IMR-90 (cell line): ENCODE measurements around the gene HELZ. TPM values are rescaled to one million over a fixed set of nuclear protein-coding genes. Genes with fewer than 3 reads are reported as not detected.
A peak's percentile ranks its signal among the peaks of the same experiment; 100 is the strongest.

Source experiments
- ATAC-seq: fragments of 200-7000 bp; cut with Tn5 transposase; 2 replicates; pipeline ENCODE4 v1.9.1; 2020; ENCODE audit warnings: low read depth, mild to moderate bottlenecking, moderate library complexity
- BruUV-seq: library from RNA; stranded (reverse); fragments of 400-500 nt; replicated peaks from 2 replicates; lab custom pipeline; 2021; lab: Mats Ljungman, UMichigan
- CTCF ChIA-PET: fragments of 300-600 bp; formaldehyde crosslinking; extraction: SDS; loops from one replicate; lab custom pipeline; 2021; ENCODE audit warnings: antibody characterized with exemption; lab: Yijun Ruan, JAX
- POLR2A ChIA-PET: fragments of 300-600 bp; sonication (Branson Sonifier 250); formaldehyde crosslinking; loops from one replicate; lab custom pipeline; 2022; ENCODE audit warnings: antibody characterized with exemption; ENCODE audit not compliant: unreplicated experiment; lab: Charles Lee
- DNase-seq: peaks from one replicate; pipeline ENCODE4 v3.0.0; 2013
- H2AFZ ChIP-seq: replicated peaks from 2 replicates; pipeline ENCODE3; 2013; ENCODE audit warnings: low read length, mild to moderate bottlenecking; ENCODE audit not compliant: poor library complexity
- H2AK5ac ChIP-seq: 2 replicates; pipeline ENCODE4 v1.6.1; 2013; ENCODE audit warnings: low read depth, low read length, inconsistent platforms
- H2AK9ac ChIP-seq: replicated peaks from 2 replicates; pipeline ENCODE3; 2013; ENCODE audit warnings: mild to moderate bottlenecking, low read depth, low read length, moderate library complexity; ENCODE audit not compliant: poor library complexity
- H2BK120ac ChIP-seq: 2 replicates; pipeline ENCODE4 v1.6.1; 2013; ENCODE audit warnings: low read depth, low read length, inconsistent platforms
- H2BK15ac ChIP-seq: 3 replicates; pipeline ENCODE4 v1.6.1; 2013; ENCODE audit warnings: low read depth, low read length, inconsistent platforms
- H2BK20ac ChIP-seq: 2 replicates; pipeline ENCODE4 v1.6.1; 2013; ENCODE audit warnings: low read depth, mild to moderate bottlenecking, inconsistent platforms, low read length, moderate library complexity
- H2BK5ac ChIP-seq: 2 replicates; pipeline ENCODE4 v1.6.1; 2013; ENCODE audit warnings: mild to moderate bottlenecking, low read depth, low read length, inconsistent platforms; ENCODE audit not compliant: poor library complexity, severe bottlenecking
- H3K14ac ChIP-seq: replicated peaks from 2 replicates; pipeline ENCODE4 v1.6.1; 2013; ENCODE audit warnings: low read depth, low read length, inconsistent platforms
- H3K18ac ChIP-seq: 2 replicates; pipeline ENCODE4 v1.6.1; 2013; ENCODE audit warnings: low read depth, low read length, control low read depth
- H3K23ac ChIP-seq: 2 replicates; pipeline ENCODE4 v1.6.1; 2013; ENCODE audit warnings: low read depth, low read length, inconsistent platforms
- H3K27ac ChIP-seq: 2 replicates; pipeline ENCODE4 v1.5.1; 2013; ENCODE audit warnings: mild to moderate bottlenecking, control low read depth, low read length; ENCODE audit not compliant: insufficient read depth
- H3K27me3 ChIP-seq: 2 replicates; pipeline ENCODE4 v1.6.1; 2013; ENCODE audit warnings: low read length; ENCODE audit not compliant: control insufficient read depth, insufficient read depth
- H3K36me3 ChIP-seq: 2 replicates; pipeline ENCODE4 v1.6.1; 2013; ENCODE audit warnings: low read length, mixed read lengths; ENCODE audit not compliant: control insufficient read depth, insufficient read depth
- H3K4ac ChIP-seq: 2 replicates; pipeline ENCODE4 v1.6.1; 2013; ENCODE audit warnings: low read depth, low read length, inconsistent platforms
- H3K4me1 ChIP-seq: 2 replicates; pipeline ENCODE4 v1.6.1; 2013; ENCODE audit warnings: low read length, mixed read lengths; ENCODE audit not compliant: control insufficient read depth, insufficient read depth
- H3K4me2 ChIP-seq: 2 replicates; pipeline ENCODE4 v1.6.1; 2013; ENCODE audit warnings: low read depth, mild to moderate bottlenecking, control low read depth, low read length, moderate library complexity
- H3K4me3 ChIP-seq: 2 replicates; pipeline ENCODE4 v1.5.1; 2013; ENCODE audit warnings: low read depth, mild to moderate bottlenecking, control low read depth, low read length, moderate library complexity; ENCODE audit not compliant: insufficient read depth
- H3K56ac ChIP-seq: 2 replicates; pipeline ENCODE4 v1.6.1; 2013; ENCODE audit warnings: low read length, inconsistent platforms; ENCODE audit not compliant: insufficient read depth; ENCODE audit errors: extremely low read depth
- H3K79me1 ChIP-seq, 2 experiments: 2 replicates each; pipeline ENCODE4 v1.6.1; 2013; ENCODE audit warnings: low read length in 2 of 2, inconsistent platforms in 1 of 2, low read depth in 1 of 2
- H3K9ac ChIP-seq: 2 replicates; pipeline ENCODE4 v1.6.1; 2013; ENCODE audit warnings: low read depth, low read length, control low read depth
- H3K9me1 ChIP-seq: 2 replicates; pipeline ENCODE4 v1.6.1; 2013; ENCODE audit warnings: low read length, inconsistent platforms; ENCODE audit not compliant: insufficient read depth
- H3K9me3 ChIP-seq: 2 replicates; pipeline ENCODE4 v1.6.1; 2013; ENCODE audit warnings: low read length; ENCODE audit not compliant: control insufficient read depth, insufficient read depth
- H4K20me1 ChIP-seq: 2 replicates; pipeline ENCODE4 v1.6.1; 2013; ENCODE audit warnings: low read length, inconsistent platforms; ENCODE audit not compliant: insufficient read depth
- H4K5ac ChIP-seq: 2 replicates; pipeline ENCODE4 v1.6.1; 2013; ENCODE audit warnings: mild to moderate bottlenecking, low read depth, low read length, control low read depth
- H4K8ac ChIP-seq, 2 experiments: 2 replicates each; pipeline ENCODE4 v1.6.1; 2013; ENCODE audit warnings: low read depth in 2 of 2, low read length in 2 of 2, control low read depth in 1 of 2, inconsistent platforms in 1 of 2
- H4K91ac ChIP-seq: 2 replicates; pipeline ENCODE4 v1.6.1; 2013; ENCODE audit warnings: low read depth, low read length, inconsistent platforms; ENCODE audit not compliant: insufficient read depth
- MAFK ChIP-seq: IDR thresholded peaks from 2 replicates; pipeline ENCODE4 v1.6.1; 2012; ENCODE audit warnings: low read depth, low read length, improper control_type of control experiment
- dilution Hi-C: fragments of 300-500 bp; cut with HindIII; formaldehyde crosslinking; loops from one replicate; pipeline ENCODE4 v1.14.3; 2018; ENCODE audit warnings: low sequenced_read_pairs; ENCODE audit not compliant: unreplicated experiment
- in situ Hi-C: fragments of 300-500 bp; cut with MboI; formaldehyde crosslinking; loops from 3 replicates; pipeline ENCODE4 v1.14.3; 2019; ENCODE audit warnings: low sequenced_read_pairs, inconsistent platforms, mixed read lengths
- intact Hi-C: fragments of 100-400 bp; cut with micrococcal nuclease; formaldehyde crosslinking; loops from 2 replicates; pipeline ENCODE4 v1.10.0; 2022
- polyA plus RNA-seq, 3 experiments: library from polyadenylated mRNA; depleted of rRNA; stranded (reverse); fragments of >200 nt; gene quantifications; 2 replicates each; pipeline ENCODE4 v1.2.3, GENCODE V29; 2012; ENCODE audit warnings: low replicate concordance in 1 of 3
- total RNA-seq: library from RNA; depleted of rRNA; stranded (reverse); fragments of >200 nt; gene quantifications from 2 replicates; pipeline ENCODE4 v1.2.3, GENCODE V29; 2012
- TF ChIP-seq, protein P1 (sequence below): conservative IDR thresholded peaks from 2 replicates; pipeline ENCODE4 v1.5.1; 2012; ENCODE audit warnings: mild to moderate bottlenecking, low read depth, low read length, improper control_type of control experiment

Gene HELZ
- total and polyA plus RNA-seq, 2 of the 4 experiments (the other 2 are of a cell fraction) = 8.0 to 60.6 TPM

DNA sequence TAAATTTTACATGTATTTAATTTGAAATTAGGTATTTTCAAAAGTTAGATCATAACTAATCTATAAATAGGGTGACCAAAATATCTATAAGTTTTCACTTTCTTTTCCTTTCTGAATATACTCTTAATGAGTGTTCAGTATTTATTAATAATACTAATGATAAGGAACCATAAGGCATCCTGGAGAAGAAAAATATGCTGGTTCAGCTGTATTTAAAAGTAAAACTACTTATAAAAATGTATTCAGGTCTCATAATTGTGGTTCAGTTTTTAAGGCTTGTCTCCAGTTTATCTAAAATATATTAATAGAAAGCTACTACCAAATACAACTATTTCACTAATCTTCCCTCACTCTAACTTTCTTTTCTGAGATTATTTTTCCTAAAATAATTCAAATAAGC is 67.3 kb downstream of the HELZ start:
- H3K23ac ChIP-seq = no peak overlapping the region
- in situ Hi-C loops = no loop called here

More for the DNA sequence above, 67.3 kb downstream of the HELZ start:
- no peaks in the 10 kb centered on the region for H3K9me3 ChIP-seq
- H2BK5ac ChIP-seq = no peak overlapping the region
- no peak overlapping the region for H3K4me2 ChIP-seq
- peaks cover 11 to 30% of the 10 kb centered on the region in 2 experiments; a peak in 3 of 4 replicates for H3K79me1 ChIP-seq
- ATAC-seq = no peak
- no peaks in the 10 kb centered on the region for H3K27me3 ChIP-seq
- ChIA-PET CTCF (no interaction called here), POLR2A (no interaction called here)
- H3K4me3 ChIP-seq = no peak overlapping the region
- H3K9me1 ChIP-seq = peaks cover 8% of the 10 kb centered on the region
- no peak for DNase-seq
- H3K9ac ChIP-seq = no peak overlapping the region
- intact Hi-C loops (no loop called here), dilution Hi-C loops (no loop called here)
- peaks cover 12% of the 10 kb centered on the region for H3K36me3 ChIP-seq
- H2BK20ac ChIP-seq = no peak overlapping the region
- H2AFZ ChIP-seq = no peak overlapping the region
- H3K18ac ChIP-seq = no peak overlapping the region
- no peak overlapping the region for H2AK5ac ChIP-seq
- no peak overlapping the region for H2BK120ac ChIP-seq
- H3K27ac ChIP-seq = no peak overlapping the region
- no peaks in the 10 kb centered on the region for H3K4me1 ChIP-seq
- no TSS peak for BruUV-seq
- no peak overlapping the region for H4K8ac ChIP-seq
- H3K14ac ChIP-seq = no peak overlapping the region
- no peak overlapping the region for H3K4ac ChIP-seq
- TF ChIP-seq MAFK = peak; percentile 58
- TF ChIP-seq, protein P1, sequence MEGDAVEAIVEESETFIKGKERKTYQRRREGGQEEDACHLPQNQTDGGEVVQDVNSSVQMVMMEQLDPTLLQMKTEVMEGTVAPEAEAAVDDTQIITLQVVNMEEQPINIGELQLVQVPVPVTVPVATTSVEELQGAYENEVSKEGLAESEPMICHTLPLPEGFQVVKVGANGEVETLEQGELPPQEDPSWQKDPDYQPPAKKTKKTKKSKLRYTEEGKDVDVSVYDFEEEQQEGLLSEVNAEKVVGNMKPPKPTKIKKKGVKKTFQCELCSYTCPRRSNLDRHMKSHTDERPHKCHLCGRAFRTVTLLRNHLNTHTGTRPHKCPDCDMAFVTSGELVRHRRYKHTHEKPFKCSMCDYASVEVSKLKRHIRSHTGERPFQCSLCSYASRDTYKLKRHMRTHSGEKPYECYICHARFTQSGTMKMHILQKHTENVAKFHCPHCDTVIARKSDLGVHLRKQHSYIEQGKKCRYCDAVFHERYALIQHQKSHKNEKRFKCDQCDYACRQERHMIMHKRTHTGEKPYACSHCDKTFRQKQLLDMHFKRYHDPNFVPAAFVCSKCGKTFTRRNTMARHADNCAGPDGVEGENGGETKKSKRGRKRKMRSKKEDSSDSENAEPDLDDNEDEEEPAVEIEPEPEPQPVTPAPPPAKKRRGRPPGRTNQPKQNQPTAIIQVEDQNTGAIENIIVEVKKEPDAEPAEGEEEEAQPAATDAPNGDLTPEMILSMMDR = no peak
- no peaks in the 10 kb centered on the region; the same call in 1 of the 2 replicates for H4K20me1 ChIP-seq
- H4K91ac ChIP-seq = no peak overlapping the region
- no peak overlapping the region for H2AK9ac ChIP-seq
- H4K5ac ChIP-seq = no peak overlapping the region
- H2BK15ac ChIP-seq = no peak overlapping the region
- H3K56ac ChIP-seq = no peak overlapping the region
